ENCODE data around the gene LDLR.
A peak's percentile ranks its signal among the peaks of the same experiment; 100 is the strongest.
"Not testable (repeated sequence)": the region's sequence is repeated elsewhere in the genome, so short reads cannot be mapped to it uniquely, and the experiment has no call there.

Gene LDLR

DNA sequence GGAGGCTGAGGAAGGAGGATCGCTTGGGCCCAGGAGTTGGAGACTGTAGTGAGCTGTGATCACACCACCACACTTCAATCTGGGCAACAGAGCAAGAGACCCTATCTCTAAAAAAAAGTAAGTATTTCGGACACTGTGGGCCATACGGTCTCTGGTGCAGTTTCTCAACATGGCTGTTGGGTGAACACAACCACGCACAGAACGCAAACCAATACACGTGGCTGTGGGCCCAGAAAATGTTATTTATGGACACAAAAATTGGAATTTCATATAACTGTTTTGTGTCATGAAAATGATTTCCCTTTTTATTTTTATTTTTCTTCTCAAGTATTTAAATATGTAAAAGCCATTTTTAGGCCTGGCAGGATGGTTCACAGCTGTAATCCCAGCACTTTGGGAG lies 19.5 kb downstream of the LDLR start:
- no peak for DNase-seq

DNA sequence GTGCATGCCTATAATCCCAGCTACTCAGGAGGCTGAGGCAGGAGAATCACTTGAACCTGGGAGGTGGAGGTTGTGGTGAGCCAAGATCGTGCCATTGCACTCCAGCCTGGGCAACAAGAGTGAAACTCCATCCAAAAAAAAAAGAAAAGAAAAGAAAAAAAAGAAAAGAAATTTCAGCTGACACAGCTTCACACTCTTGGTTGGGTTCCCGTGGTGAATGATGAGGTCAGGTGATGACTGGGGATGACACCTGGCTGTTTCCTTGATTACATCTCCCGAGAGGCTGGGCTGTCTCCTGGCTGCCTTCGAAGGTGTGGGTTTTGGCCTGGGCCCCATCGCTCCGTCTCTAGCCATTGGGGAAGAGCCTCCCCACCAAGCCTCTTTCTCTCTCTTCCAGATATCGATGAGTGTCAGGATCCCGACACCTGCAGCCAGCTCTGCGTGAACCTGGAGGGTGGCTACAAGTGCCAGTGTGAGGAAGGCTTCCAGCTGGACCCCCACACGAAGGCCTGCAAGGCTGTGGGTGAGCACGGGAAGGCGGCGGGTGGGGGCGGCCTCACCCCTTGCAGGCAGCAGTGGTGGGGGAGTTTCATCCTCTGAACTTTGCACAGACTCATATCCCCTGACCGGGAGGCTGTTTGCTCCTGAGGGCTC lies 22.0 kb downstream of the LDLR start:
- DNase-seq, result no peak

DNA sequence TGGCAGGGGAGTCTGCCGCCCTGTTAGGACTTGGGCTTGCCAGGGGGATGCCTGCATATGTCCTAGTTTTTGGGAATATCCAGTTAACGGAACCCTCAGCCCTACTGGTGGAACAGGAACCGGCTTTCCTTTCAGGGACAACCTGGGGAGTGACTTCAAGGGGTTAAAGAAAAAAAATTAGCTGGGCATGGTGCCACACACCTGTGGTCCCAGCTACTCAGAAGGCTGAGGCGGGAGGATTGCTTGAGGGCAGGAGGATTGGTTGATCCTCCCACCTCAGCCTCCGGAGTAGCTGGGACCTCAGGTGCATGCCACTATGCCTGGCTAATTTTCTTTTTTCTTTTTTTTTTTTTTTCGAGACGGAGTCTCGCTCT lies 22.5 kb downstream of the LDLR start:
- DNase-seq, result no peak

DNA sequence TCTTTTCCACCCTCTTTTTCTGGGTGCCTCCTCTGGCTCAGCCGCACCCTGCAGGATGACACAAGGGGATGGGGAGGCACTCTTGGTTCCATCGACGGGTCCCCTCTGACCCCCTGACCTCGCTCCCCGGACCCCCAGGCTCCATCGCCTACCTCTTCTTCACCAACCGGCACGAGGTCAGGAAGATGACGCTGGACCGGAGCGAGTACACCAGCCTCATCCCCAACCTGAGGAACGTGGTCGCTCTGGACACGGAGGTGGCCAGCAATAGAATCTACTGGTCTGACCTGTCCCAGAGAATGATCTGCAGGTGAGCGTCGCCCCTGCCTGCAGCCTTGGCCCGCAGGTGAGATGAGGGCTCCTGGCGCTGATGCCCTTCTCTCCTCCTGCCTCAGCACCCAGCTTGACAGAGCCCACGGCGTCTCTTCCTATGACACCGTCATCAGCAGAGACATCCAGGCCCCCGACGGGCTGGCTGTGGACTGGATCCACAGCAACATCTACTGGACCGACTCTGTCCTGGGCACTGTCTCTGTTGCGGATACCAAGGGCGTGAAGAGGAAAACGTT lies 24.0 kb downstream of the LDLR start:
- no peak for DNase-seq

DNA sequence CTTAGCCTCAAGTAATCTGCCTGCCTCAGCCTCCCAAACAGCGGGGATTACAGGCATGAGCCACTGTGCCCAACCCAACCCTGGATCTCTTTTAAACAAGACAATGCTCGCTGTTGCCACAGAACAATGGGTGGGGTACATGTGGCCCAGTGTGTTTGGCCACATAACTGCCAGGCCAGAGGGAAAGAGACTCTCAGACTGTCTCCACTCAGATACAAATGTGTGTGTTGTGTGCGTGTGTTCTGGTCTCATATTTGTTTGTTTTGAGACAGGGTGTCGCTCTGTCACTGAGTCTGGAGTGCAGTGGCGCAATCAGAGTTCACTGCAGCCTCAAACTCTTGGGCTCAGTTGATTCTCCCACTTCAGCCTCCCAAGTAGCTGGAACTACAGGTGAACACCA lies 25.8 kb downstream of the LDLR start:
- DNase-seq, result no peak

DNA sequence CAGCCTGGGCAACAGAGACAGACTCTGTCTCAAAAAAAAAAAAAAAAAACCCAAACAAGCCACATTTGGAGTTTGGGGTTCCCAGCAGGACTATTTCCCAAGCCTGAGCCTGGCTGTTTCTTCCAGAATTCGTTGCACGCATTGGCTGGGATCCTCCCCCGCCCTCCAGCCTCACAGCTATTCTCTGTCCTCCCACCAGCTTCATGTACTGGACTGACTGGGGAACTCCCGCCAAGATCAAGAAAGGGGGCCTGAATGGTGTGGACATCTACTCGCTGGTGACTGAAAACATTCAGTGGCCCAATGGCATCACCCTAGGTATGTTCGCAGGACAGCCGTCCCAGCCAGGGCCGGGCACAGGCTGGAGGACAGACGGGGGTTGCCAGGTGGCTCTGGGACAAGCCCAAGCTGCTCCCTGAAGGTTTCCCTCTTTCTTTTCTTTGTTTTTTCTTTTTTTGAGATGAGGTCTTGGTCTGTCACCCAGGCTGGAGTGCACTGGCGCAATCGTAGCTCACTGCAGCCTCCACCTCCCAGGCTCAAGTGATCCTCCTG lies 26.7 kb downstream of the LDLR start:
- no peak for DNase-seq

DNA sequence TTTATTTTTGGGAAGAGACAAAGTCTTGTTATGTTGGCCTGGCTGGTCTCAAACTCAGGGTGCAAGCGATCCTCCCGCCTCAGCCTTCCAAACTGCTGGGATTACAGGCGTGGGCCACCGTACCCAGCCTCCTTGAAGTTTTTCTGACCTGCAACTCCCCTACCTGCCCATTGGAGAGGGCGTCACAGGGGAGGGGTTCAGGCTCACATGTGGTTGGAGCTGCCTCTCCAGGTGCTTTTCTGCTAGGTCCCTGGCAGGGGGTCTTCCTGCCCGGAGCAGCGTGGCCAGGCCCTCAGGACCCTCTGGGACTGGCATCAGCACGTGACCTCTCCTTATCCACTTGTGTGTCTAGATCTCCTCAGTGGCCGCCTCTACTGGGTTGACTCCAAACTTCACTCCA lies 27.2 kb downstream of the LDLR start:
- no peak for DNase-seq

DNA sequence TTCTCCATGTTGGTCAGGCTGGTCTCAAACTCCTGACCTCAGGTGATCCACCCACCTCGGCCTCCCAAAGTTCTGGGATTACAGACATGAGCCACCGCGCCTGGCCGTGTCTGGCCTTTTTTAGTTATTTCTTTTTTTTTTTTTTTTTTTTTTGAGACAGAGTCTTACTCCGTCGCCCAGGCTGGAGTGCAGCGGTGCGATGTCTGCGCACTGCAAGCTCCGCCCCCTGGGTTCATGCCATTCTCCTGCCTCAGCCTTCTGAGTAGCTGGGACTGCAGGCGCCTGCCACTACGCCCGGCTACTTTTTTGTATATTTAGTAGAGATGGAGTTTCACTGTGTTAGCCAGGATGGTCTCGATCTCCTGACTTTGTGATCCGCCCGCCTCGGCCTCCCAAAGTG lies 32.7 kb downstream of the LDLR start:
- not testable (repeated sequence) for DNase-seq

DNA sequence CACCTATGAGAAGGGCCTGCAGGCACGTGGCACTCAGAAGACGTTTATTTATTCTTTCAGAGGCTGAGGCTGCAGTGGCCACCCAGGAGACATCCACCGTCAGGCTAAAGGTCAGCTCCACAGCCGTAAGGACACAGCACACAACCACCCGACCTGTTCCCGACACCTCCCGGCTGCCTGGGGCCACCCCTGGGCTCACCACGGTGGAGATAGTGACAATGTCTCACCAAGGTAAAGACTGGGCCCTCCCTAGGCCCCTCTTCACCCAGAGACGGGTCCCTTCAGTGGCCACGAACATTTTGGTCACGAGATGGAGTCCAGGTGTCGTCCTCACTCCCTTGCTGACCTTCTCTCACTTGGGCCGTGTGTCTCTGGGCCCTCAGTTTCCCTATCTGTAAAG lies 33.9 kb downstream of the LDLR start:
- no peak for DNase-seq

DNA sequence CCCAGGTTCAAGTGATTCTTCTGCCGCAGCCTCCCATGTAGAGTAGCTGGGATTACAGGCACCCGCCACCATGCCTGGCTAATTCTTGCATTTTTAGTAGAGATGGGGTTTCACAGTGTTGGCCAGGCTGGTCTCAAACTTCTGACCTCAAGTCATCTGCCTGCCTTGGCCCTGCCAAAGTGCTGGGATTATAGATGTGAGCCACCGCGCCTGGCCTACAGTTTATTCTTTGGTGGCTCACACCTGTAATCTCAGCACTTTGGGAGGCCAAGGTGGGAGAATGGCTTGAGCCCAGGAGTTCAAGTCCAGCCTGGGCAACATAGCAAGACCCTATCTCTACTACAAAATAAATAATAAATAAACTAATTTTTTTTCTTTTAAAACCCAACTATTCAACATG lies 34.9 kb downstream of the LDLR start:
- not testable (repeated sequence) for DNase-seq

DNA sequence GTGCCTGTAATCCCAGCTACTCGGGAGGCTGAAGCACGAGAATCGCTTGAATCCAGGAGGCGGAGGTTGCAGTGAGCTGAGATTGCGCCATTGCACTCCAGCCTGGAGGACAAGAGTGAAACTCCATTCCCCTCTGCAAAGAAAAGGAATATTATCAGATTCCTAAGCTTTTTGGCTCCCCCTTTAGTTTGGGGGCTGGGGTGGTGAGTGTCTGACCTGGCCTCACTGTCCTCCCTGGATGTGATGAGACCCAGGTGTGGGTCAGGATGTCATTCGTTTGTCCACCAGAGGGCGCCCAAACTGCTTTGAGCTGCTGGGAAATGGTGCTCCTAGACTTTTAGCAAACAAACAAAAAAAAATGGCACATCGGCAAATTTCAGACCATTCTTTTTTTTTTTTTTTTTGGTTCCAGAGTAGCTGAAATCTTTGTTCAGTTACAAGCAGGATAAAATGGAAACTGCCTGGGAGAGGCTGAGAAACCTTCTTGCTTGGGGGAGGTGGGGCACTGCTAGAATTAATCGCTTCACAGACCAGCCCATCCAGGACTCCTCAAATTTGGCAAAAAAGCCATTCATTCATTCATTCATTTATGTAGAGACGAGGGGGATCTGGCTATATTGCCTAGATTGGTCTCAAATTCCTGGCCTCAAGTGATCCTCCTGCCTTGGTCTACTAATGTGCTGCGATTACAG lies 36.9 kb downstream of the LDLR start:
- DNase-seq, result peak; percentile 70

DNA sequence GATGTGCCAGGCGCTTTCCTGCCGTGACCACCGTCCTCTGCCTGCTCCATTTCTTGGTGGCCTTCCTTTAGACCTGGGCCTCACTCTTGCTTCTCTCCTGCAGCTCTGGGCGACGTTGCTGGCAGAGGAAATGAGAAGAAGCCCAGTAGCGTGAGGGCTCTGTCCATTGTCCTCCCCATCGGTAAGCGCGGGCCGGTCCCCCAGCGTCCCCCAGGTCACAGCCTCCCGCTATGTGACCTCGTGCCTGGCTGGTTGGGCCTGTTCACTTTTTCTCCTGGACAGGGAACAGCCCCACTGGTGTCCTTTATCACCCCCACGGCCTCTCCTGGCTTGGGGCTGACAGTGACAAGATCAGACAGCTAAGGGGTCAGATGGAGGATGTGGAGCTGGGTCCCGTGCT lies 38.6 kb downstream of the LDLR start:
- DNase-seq, result no peak

DNA sequence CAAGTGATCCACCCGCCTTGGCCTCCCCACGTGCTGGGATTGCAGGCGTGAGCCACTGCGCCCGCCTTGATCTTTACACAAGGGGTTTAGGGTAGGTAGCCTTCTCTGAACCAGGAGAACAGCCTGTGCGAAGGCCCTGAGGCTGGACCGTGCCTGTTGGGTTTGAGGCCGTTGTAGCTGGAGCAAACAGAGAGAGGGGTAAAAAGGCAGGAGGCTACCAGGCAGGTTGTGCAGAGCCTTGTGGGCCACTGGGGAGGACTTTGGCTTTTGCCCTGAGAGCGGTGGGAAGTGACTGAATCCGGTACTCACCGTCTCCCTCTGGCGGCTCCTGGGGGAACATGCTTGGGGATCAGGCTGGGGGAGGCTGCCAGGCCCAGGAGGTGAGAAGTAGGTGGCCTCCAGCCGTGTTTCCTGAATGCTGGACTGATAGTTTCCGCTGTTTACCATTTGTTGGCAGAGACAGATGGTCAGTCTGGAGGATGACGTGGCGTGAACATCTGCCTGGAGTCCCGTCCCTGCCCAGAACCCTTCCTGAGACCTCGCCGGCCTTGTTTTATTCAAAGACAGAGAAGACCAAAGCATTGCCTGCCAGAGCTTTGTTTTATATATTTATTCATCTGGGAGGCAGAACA lies 41.7 kb downstream of the LDLR start:
- DNase-seq, result peak; percentile 60

DNA sequence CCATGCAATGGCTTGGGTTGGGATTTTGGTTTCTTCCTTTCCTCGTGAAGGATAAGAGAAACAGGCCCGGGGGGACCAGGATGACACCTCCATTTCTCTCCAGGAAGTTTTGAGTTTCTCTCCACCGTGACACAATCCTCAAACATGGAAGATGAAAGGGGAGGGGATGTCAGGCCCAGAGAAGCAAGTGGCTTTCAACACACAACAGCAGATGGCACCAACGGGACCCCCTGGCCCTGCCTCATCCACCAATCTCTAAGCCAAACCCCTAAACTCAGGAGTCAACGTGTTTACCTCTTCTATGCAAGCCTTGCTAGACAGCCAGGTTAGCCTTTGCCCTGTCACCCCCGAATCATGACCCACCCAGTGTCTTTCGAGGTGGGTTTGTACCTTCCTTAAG lies 42.2 kb downstream of the LDLR start:
- no peak for DNase-seq

DNA sequence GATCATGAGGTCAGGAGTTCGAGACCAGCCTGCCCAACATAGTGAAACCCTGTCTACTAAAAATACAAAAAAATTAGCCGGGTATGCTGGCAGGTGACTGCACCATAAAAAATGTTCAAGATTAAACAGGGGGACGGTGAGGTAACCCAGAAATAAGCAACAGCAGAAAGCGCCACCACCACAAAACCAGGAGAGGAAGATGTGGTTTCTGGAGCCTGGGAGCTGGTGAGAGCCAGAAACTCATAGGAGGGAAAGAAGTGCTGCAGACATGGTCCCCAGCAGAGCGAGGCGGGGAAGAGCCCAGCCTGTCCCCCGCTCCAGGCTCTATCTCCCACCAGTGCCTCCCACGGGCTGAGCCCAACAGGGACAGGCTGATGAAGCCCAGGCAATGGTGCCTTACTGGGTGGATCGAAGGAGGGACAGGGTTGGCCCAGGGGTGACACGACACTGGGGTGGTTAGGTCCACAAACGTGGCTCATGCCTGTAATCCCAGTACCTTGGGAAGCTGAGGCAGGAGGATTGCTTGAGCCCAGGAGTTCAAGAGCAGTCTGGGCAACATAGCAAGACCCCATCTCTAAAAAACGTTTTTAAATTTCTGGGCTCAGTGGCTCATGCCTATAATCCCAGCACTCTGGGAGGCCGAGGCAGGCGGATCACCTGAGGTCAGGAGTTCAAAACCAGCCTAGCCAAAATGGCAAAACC lies 47.3 kb downstream of the LDLR start:
- no peak for DNase-seq

DNA sequence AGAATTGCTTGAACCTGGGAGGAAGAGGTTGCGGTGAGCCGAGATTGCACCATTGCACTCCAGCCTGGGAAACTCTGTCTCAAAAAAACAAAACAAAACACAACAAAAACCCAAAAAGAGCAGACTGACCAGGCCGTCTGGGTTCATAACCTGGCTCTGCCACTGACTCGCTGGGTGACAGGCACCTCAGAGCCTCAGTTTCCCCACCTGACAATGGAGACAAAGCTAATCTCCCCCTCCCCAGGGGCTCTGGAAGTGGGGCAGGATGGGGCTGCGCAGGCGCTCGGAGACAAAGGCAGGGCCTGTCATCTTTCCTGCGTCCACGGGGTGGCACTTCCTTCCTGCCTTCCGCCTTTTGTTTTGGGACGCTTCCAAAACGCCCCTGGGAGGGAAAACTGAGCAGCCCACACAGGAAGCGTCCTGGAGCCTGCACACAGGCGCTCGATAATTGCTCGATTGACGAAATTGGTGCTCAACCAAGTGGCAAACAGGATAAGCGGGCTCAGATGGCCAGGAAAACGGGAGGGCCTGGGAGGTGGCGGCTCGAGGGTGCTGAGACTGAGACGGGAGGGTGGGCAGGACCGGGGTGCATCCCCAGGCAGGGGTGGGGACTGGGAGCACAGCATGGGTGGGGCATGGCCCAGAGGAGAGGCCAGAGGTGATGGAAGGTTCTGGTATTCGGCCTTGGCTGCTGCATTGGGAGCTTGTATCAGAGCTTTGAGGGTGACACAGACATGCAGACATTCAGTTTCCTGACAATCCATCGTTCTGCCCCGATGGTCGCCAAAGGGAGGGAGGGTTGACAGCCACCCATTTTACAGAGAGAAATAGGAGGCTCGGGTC lies 48.5 kb downstream of the LDLR start:
- peak; percentile 13 for DNase-seq

DNA sequence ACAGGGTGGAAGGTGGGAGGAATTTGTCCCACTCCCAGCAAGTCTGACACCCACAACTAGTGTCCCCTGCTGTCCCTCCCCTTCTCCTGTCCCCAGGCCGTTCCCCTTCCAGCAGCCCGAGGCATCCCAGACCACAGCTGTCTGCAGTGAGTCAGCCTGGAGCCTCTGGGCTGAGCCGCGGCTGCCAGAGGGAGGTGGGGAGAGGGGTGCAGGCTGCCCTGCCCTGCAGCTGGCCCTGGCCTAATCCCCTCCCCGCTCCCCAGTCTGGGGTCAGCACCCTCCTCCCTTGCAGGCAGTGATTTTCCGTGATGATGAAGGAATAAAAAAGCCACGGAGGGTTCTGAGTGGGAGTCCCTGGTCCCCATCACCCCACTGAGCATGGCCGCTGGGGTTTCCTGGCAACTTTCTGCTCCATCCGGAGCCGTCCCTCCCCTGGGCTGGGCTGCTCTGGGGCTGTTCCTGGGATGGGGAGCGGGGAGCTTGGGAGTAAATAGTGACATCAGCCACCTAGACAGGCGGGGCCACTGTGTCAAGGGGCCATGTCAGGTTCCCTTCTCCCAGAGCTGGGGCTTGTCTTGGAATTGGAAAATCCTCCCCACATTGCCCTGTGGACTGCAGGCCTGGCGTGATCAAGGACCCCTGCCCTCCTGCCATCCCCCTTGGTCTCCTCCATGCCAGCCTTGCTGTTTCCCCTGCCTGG lies 49.5 kb downstream of the LDLR start:
- DNase-seq, result no peak

DNA sequence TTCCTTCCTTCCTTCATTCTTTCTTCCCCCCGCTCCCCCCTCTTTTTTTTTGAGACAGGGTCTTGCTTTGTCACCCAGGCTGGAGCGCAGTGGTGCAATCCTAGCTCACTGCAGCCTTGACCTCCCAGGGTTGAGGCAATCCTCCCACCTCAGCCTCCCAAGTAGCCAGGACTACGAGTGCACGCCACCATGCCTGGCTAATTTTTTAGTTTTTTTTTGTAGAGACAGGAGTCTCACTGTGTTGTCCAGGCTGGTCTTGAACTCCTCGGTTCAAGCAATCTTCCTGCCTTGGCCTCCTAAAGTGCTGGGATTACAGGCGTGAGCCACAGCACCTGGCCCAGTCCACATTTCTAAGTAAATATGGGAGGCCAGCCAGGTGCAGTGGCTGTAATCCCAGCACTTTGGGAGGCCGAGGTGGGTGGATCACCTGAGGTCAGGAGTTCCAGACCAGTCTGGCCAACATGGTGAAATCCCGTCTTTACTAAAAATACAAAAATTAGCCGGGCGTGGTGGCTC lies 50.8 kb downstream of the LDLR start:
- not testable (repeated sequence) for DNase-seq

DNA sequence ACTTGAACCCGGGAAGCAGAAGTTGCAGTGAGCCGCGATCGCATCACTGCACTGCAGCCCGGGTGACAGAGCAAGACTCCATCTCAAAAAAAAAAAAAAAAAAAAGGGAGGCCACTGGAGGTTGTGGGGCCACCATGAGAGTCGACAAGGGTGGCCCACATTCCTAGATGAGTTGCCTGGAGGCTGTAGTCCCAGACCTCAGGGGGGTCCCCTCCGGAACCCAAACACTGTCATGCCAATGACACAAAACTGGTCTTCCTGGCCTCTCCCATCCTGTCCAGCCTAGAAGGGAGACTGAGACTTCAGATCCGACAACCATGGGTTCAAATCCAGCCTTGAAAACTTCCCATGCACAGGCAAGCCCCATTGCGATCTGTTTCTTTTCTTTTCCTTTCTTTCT lies 51.6 kb downstream of the LDLR start:
- no peak for DNase-seq

DNA sequence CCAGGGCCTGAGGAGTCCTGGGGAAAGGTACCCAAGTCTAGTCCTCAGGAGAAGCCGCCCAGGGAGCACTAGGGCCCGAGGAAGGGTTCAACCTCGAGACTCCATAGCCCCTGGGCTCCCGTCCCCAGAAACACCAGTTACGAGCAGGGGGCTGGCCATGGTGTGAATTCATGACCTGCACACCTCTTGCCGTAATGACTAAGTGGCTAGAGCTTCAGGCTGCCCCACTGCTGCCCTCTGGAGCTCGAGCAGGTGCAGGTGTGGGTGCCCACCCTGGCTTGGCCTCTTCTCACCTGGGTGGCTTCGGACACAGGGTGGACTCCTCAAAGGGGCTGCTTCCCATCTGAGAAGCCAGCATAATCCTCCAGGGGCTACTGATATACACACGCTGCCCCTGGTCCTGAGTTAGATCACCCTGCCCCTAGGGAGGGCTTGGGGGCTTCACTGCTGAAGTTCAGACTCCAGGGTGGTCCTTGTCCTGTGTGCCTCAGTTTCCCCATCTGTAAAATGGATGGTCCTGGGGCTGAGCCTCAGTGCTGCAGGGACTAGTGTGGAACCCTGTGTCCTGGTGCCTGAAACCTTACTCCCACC lies 52.8 kb downstream of the LDLR start:
- no peak for DNase-seq
